ENCODE data around the gene GRIA3. TPM values are rescaled to one million over a fixed set of nuclear protein-coding genes. Genes with fewer than 3 reads are reported as not detected.

GRIA3 gene
- total RNA-seq: 0.28 and 0.54 TPM in 2 replicates

GRCh38 chrX:123184219-123184865 is at the start of gene GRIA3:
TSS of gene GRIA3 (plus strand) at chrX:123184278. CDS start at chrX:123184536, 258 bp downstream.

